HEK293 (cell line): ENCODE measurements around the gene ANGPT4.

Experiments used
- CTCF ChIA-PET: fragments of 350-600 bp; formaldehyde crosslinking; extraction: SDS; loops from one replicate; lab custom pipeline; 2021; ENCODE audit warnings: antibody characterized with exemption; lab: Yijun Ruan, JAX
- POLR2A ChIA-PET: fragments of 300-600 bp; formaldehyde crosslinking; extraction: SDS; loops from one replicate; lab custom pipeline; 2020; ENCODE audit warnings: antibody characterized with exemption, inconsistent platforms; lab: Yijun Ruan, JAX
- H3K27ac ChIP-seq: fragments of 200-500 bp; sonication (Bioruptor generic); 2 replicates; pipeline ENCODE4 v1.5.1; 2014; ENCODE audit warnings: low read depth, low read length, control low read depth, inconsistent platforms; ENCODE audit errors: extremely low read depth
- H3K36me3 ChIP-seq, 2 experiments: fragments of 200-500 bp in 1 of 2; sonication (Bioruptor generic) in 1 of 2; 1 replicate in 1 of 2; 2 replicates in 1 of 2; pipeline ENCODE4 v1.5.1; 2014 to 2017; ENCODE audit warnings: inconsistent platforms in 2 of 2, low read length in 2 of 2; ENCODE audit not compliant: control insufficient read depth in 2 of 2, insufficient read depth in 1 of 2
- H3K4me1 ChIP-seq: fragments of 200-500 bp; sonication (Bioruptor generic); 2 replicates; pipeline ENCODE4 v1.5.1; 2014; ENCODE audit warnings: mild to moderate bottlenecking, low read length, inconsistent platforms; ENCODE audit not compliant: control insufficient read depth, insufficient read depth
- H3K4me3 ChIP-seq: 2 replicates; pipeline ENCODE4 v1.5.1; 2011; ENCODE audit warnings: low read depth, mild to moderate bottlenecking, control low read depth, low read length, moderate library complexity
- H3K9me3 ChIP-seq: fragments of 200-500 bp; sonication (Bioruptor generic); 2 replicates; pipeline ENCODE4 v1.5.1; 2014; ENCODE audit warnings: low read depth, low read length, inconsistent platforms; ENCODE audit not compliant: control insufficient read depth, insufficient read depth
- BCL11A ChIP-seq: fragments of 450-650 bp; formaldehyde crosslinking; IDR thresholded peaks from 2 replicates; pipeline ENCODE4 v1.5.1; 2016; ENCODE audit warnings: low read depth, missing biosample characterization, missing genetic modification characterization
- CTCF ChIP-seq: fragments of 450-650 bp; formaldehyde crosslinking; IDR thresholded peaks from 2 replicates; pipeline ENCODE4 v1.5.1; 2016; ENCODE audit warnings: missing biosample characterization, missing genetic modification characterization
- FEZF1 ChIP-seq: fragments of 450-650 bp; formaldehyde crosslinking; IDR thresholded peaks from 2 replicates; pipeline ENCODE4 v1.5.1; 2016; ENCODE audit warnings: missing biosample characterization, missing genetic modification characterization
- HOXC10 ChIP-seq: sonication (generic); formaldehyde crosslinking; IDR thresholded peaks from 2 replicates; pipeline ENCODE4 v1.8.1; 2023; ENCODE audit warnings: mild to moderate bottlenecking, missing genetic modification reagents
- KLF7 ChIP-seq: fragments of 450-650 bp; formaldehyde crosslinking; IDR thresholded peaks from 2 replicates; pipeline ENCODE4 v1.5.1; 2016; ENCODE audit warnings: missing biosample characterization, missing genetic modification characterization, borderline replicate concordance
- PATZ1 ChIP-seq: fragments of 450-650 bp; formaldehyde crosslinking; IDR thresholded peaks from 2 replicates; pipeline ENCODE4 v1.5.1; 2016; ENCODE audit warnings: missing biosample characterization, missing genetic modification characterization
- PRDM4 ChIP-seq: fragments of 450-650 bp; formaldehyde crosslinking; IDR thresholded peaks from 2 replicates; pipeline ENCODE4 v1.5.1; 2017; ENCODE audit warnings: missing biosample characterization, missing genetic modification characterization
- ZBTB8A ChIP-seq: fragments of 450-650 bp; formaldehyde crosslinking; IDR thresholded peaks from 2 replicates; pipeline ENCODE4 v1.5.1; 2016; ENCODE audit warnings: missing biosample characterization, missing genetic modification characterization
- ZNF140 ChIP-seq: fragments of 450-650 bp; formaldehyde crosslinking; IDR thresholded peaks from 2 replicates; pipeline ENCODE4 v1.5.1; 2016; ENCODE audit warnings: missing biosample characterization, missing genetic modification characterization
- ZNF18 ChIP-seq: fragments of 450-650 bp; formaldehyde crosslinking; IDR thresholded peaks from 2 replicates; pipeline ENCODE4 v1.5.1; 2016; ENCODE audit warnings: missing biosample characterization, missing genetic modification characterization
- ZNF239 ChIP-seq: fragments of 450-650 bp; formaldehyde crosslinking; IDR thresholded peaks from 2 replicates; pipeline ENCODE4 v1.5.1; 2016; ENCODE audit warnings: missing biosample characterization, missing genetic modification characterization
- ZNF24 ChIP-seq: fragments of 450-650 bp; formaldehyde crosslinking; IDR thresholded peaks from 2 replicates; pipeline ENCODE4 v1.5.1; 2016; ENCODE audit warnings: missing biosample characterization, missing genetic modification characterization
- ZNF248 ChIP-seq: fragments of 450-650 bp; formaldehyde crosslinking; IDR thresholded peaks from 2 replicates; pipeline ENCODE4 v1.5.1; 2017; ENCODE audit warnings: missing biosample characterization, missing genetic modification characterization
- ZNF324 ChIP-seq: fragments of 450-650 bp; formaldehyde crosslinking; IDR thresholded peaks from 2 replicates; pipeline ENCODE4 v1.5.1; 2016; ENCODE audit warnings: missing biosample characterization, missing genetic modification characterization
- ZNF433 ChIP-seq: fragments of 450-650 bp; formaldehyde crosslinking; IDR thresholded peaks from 2 replicates; pipeline ENCODE4 v1.5.1; 2016; ENCODE audit warnings: missing biosample characterization, missing genetic modification characterization, low read depth
- ZNF530 ChIP-seq: fragments of 450-650 bp; formaldehyde crosslinking; IDR thresholded peaks from 2 replicates; pipeline ENCODE4 v1.5.1; 2016; ENCODE audit warnings: low read depth, missing biosample characterization, missing genetic modification characterization
- ZNF555 ChIP-seq: fragments of 450-650 bp; formaldehyde crosslinking; conservative IDR thresholded peaks from 2 replicates; pipeline ENCODE4 v1.5.1; 2017; ENCODE audit warnings: missing biosample characterization, mild to moderate bottlenecking, missing genetic modification characterization, inconsistent platforms
- ZNF645 ChIP-seq: fragments of 450-650 bp; formaldehyde crosslinking; IDR thresholded peaks from 2 replicates; pipeline ENCODE4; 2016; ENCODE audit warnings: missing biosample characterization, missing genetic modification characterization
- ZNF677 ChIP-seq: fragments of 450-650 bp; IDR thresholded peaks from 2 replicates; pipeline ENCODE4 v1.5.0; 2018; ENCODE audit warnings: missing biosample characterization, mild to moderate bottlenecking, missing genetic modification characterization, moderate library complexity
- ZNF768 ChIP-seq: fragments of 450-650 bp; formaldehyde crosslinking; IDR thresholded peaks from 2 replicates; pipeline ENCODE4 v1.5.1; 2018; ENCODE audit warnings: missing biosample characterization, mild to moderate bottlenecking, missing genetic modification characterization
- ZNF777 ChIP-seq: fragments of 450-650 bp; formaldehyde crosslinking; IDR thresholded peaks from 2 replicates; pipeline ENCODE4 v1.5.1; 2017; ENCODE audit warnings: missing biosample characterization, missing genetic modification characterization, borderline replicate concordance
- ZNF830 ChIP-seq: fragments of 450-650 bp; IDR thresholded peaks from 2 replicates; pipeline ENCODE4 v1.5.0; 2018; ENCODE audit warnings: missing biosample characterization, missing genetic modification characterization, low read depth, mild to moderate bottlenecking, moderate library complexity
- ZSCAN5A ChIP-seq: fragments of 450-650 bp; formaldehyde crosslinking; IDR thresholded peaks from 2 replicates; pipeline ENCODE4 v1.5.1; 2016; ENCODE audit warnings: missing biosample characterization, missing genetic modification characterization

ANGPT4 gene

GRCh38 chr20:833450-834150 lies 82.5 kb downstream of the ANGPT4 start, which contains the start of gene FAM110A:
TSS of gene FAM110A (plus strand) at chr20:833715. CDS start at chr20:844805, 11,090 bp downstream.
- Histone ChIP-seq H3K4me1 (peaks cover 3% of the 10 kb centered on the region; the same call in 1 of the 2 replicates), H3K27ac (peak within 1 kb of the TSS; percentile 68; the same call in 1 of the 2 replicates), H3K9me3 (no peaks in the 10 kb centered on the region), H3K36me3 (no peaks in the 10 kb centered on the region), H3K4me3 (peak within 1 kb of the TSS; percentile 76)
- ChIA-PET CTCF (interaction anchor here (0.6 to 3.5 kb wide), 7 partner anchors 15 to 271 kb away, joined by 3 to 21 read pairs (median 4); no protein-coding TSS in a partner anchor), POLR2A (interaction anchor here (0.8 to 1.9 kb wide), 5 partner anchors 9 to 432 kb away, joined by 3 to 13 read pairs (median 4); partner anchors contain the start of gene SNPH)
- no peak for TF ChIP-seq ZNF433 (tag by site-specific recombination)
- no peak for TF ChIP-seq BCL11A
- no peak for TF ChIP-seq ZNF239
- TF ChIP-seq PATZ1 (tag by site-specific recombination) = peak; percentile 67; the same call in 1 of the 2 replicates
- TF ChIP-seq ZNF18 (tag by site-specific recombination) = peak; percentile 66; the same call in 1 of the 2 replicates
- no peak for TF ChIP-seq HOXC10 (CRISPR knock-in tag)
- TF ChIP-seq ZNF830 (tag by site-specific recombination) = no peak
- peak; percentile 68 for TF ChIP-seq CTCF (tag by site-specific recombination)
- TF ChIP-seq PRDM4 (tag by site-specific recombination) = no peak
- TF ChIP-seq ZNF140 = no peak
- peak; percentile 52; the same call in 1 of the 2 replicates for TF ChIP-seq ZNF777
- TF ChIP-seq ZNF677 (tag by site-specific recombination) = no peak
- no peak for TF ChIP-seq ZNF530 (tag by site-specific recombination)
- TF ChIP-seq ZSCAN5A = peak; percentile 84; the same call in 1 of the 2 replicates
- no peak for TF ChIP-seq ZNF24
- TF ChIP-seq ZNF768 (tag by site-specific recombination) = no peak
- no peak for TF ChIP-seq ZNF248 (tag by site-specific recombination)
- TF ChIP-seq ZNF324 (tag by site-specific recombination) = 0 out of 2 replicates have a peak, but pooled peaks have one; percentile 49
- 0 out of 2 replicates have a peak, but pooled peaks have one; percentile 12 for TF ChIP-seq FEZF1 (tag by site-specific recombination)
- peak; percentile 66 for TF ChIP-seq ZBTB8A (tag by site-specific recombination)
- no peak for TF ChIP-seq ZNF645
- TF ChIP-seq ZNF555 = no peak
- peak; percentile 70; the same call in 1 of the 2 replicates for TF ChIP-seq KLF7 (tag by site-specific recombination)
